Stimulated activated naive CD8-positive, alpha-beta T cell treated with anti-CD3 and anti-CD28 coated beads, Interleukin-15, Interleukin-2, amounts not matched to agents 100 ng/mL and 50 ng/mL, for 24 hours (primary cell): ENCODE data around the gene PHF14.
A peak's percentile ranks its signal among the peaks of the same experiment; 100 is the strongest.

Experiments
- H3K27ac Mint-ChIP-seq: one replicate; pipeline ENCODE4 v1.8.0; 2021; ENCODE audit warnings: mild to moderate bottlenecking, mixed read lengths
- H3K27me3 Mint-ChIP-seq: one replicate; pipeline ENCODE4 v1.8.0; 2021; ENCODE audit warnings: mixed read lengths
- H3K36me3 Mint-ChIP-seq: one replicate; pipeline ENCODE4 v1.8.0; 2021; ENCODE audit warnings: low read depth, mixed read lengths
- H3K4me1 Mint-ChIP-seq: one replicate; pipeline ENCODE4 v1.8.0; 2021; ENCODE audit warnings: low read depth, mixed read lengths
- H3K4me3 Mint-ChIP-seq: one replicate; pipeline ENCODE4 v1.8.0; 2021; ENCODE audit warnings: mild to moderate bottlenecking, mixed read lengths
- H3K9me3 Mint-ChIP-seq: one replicate; pipeline ENCODE4 v1.8.0; 2021; ENCODE audit warnings: mixed read lengths

Gene PHF14

GRCh38 chr7:11188529-11189310, 215.0 kb downstream of the PHF14 start:
- Mint-ChIP-seq H3K27me3 (peaks cover 4% of the 10 kb centered on the region), H3K36me3 (no peaks in the 10 kb centered on the region), H3K4me3 (no peak overlapping the region), H3K9me3 (peaks cover 14% of the 10 kb centered on the region), H3K27ac (no peak overlapping the region), H3K4me1 (peaks cover 21% of the 10 kb centered on the region)

DNA sequence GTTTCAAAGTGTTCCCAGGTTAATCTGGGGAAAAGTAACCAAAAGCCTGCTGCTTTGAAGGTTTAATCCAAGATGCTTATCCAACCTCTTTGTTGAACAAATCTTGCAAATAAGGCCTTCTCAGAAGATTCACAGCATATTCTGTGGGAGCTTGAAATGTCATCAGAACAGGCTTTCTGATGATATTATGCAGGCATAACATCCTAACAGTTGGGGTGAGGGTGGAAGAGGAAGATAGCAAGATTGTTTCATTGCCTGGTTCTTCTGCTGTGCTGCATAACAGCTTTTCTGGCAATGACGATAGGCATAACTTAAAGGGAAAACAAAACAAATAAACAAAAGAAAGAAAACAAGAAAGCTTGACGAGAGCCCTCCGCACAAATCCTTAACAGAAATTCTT, 217.4 kb downstream of the PHF14 start:
- Mint-ChIP-seq H3K27ac (no peak overlapping the region), H3K4me3 (no peak overlapping the region), H3K27me3 (peaks cover 10% of the 10 kb centered on the region), H3K36me3 (no peaks in the 10 kb centered on the region), H3K9me3 (no peaks in the 10 kb centered on the region), H3K4me1 (peaks cover 22% of the 10 kb centered on the region)

- Mint-ChIP-seq H3K27me3 (peaks cover 10% of the 10 kb centered on the region), H3K36me3 (no peaks in the 10 kb centered on the region), H3K4me1 (peaks cover 22% of the 10 kb centered on the region), H3K4me3 (no peak overlapping the region), H3K9me3 (no peaks in the 10 kb centered on the region), H3K27ac (no peak overlapping the region)
Observed at GRCh38 chr7:11191574-11192220, 218.0 kb downstream of the PHF14 start.

DNA sequence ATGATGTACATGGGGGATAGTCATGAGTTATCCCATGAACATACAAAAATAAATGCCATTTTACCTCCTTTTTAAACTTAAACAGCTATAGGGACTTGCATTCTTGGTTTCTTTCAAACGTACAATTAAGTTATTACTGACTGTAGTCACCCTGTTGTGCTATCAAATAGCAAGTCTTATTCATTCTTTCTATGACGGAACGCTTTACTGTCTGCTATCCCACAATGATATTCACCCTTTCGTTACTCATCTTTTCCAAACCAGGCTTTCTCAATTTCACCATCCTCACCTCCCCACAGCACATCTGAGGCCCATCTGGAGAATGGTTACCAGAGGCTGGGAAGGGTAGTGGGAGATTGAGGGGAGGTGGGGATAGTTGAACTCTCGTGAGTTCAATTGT, 218.8 kb downstream of the PHF14 start:
- H3K27ac Mint-ChIP-seq = peak overlapping the region; percentile 64
- H3K4me3 Mint-ChIP-seq = peak overlapping the region; percentile 45
- H3K27me3 Mint-ChIP-seq = peaks cover 10% of the 10 kb centered on the region
- H3K9me3 Mint-ChIP-seq = no peaks in the 10 kb centered on the region
- peaks cover 22% of the 10 kb centered on the region for H3K4me1 Mint-ChIP-seq
- no peaks in the 10 kb centered on the region for H3K36me3 Mint-ChIP-seq

- Mint-ChIP-seq H3K4me3 (peak overlapping the region; percentile 45), H3K27ac (peak overlapping the region; percentile 64), H3K4me1 (peaks cover 22% of the 10 kb centered on the region), H3K27me3 (peaks cover 10% of the 10 kb centered on the region), H3K9me3 (no peaks in the 10 kb centered on the region), H3K36me3 (no peaks in the 10 kb centered on the region)
Observed at GRCh38 chr7:11193131-11193867, 219.6 kb downstream of the PHF14 start.

DNA sequence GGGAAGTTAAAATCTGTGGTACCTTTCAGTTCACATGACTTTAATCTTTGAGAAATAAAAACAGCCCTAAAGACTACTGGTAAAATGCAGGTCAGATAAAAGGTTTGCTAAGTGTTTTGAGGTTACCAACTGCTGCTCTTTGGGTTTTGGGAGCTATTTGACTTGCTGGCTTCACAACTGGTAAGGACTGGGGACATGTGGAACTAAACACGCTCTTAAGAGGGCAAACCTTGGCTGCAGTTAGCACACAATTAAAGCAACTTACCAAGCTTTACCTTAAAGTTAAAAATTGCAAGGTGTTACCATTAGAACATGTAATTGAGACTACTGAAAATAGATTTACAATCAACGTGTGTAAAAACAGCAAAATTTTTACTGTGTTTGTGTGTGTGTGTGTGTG, 220.2 kb downstream of the PHF14 start:
- Mint-ChIP-seq H3K4me3 (no peak overlapping the region), H3K4me1 (peaks cover 22% of the 10 kb centered on the region), H3K27ac (no peak overlapping the region), H3K9me3 (no peaks in the 10 kb centered on the region), H3K27me3 (peaks cover 10% of the 10 kb centered on the region), H3K36me3 (no peaks in the 10 kb centered on the region)

DNA sequence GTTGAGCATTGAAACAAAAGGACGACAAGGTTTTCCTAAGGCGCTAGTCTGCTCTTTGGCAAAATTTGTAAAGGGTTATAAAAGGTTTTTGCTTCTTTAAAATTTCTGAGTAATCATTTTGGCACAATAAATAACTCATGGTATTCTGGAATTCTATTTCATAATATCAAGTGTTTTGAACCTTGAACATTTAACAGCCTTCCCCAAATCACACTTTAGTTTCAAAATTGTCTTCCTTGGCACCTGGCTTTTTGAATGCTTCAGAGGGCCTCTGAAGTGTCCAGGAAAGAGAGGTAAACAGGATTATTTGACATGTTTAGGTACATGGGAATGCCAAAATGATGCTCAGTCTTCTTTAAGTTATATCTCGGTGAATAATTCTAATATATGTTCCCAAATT, 220.8 kb downstream of the PHF14 start:
- Mint-ChIP-seq H3K36me3 (no peaks in the 10 kb centered on the region), H3K27ac (no peak overlapping the region), H3K4me1 (peaks cover 22% of the 10 kb centered on the region), H3K4me3 (no peak overlapping the region), H3K27me3 (peaks cover 10% of the 10 kb centered on the region), H3K9me3 (no peaks in the 10 kb centered on the region)

GRCh38 chr7:11195502-11195901, 221.8 kb downstream of the PHF14 start:
- H3K4me1 Mint-ChIP-seq = peaks cover 22% of the 10 kb centered on the region
- no peaks in the 10 kb centered on the region for H3K9me3 Mint-ChIP-seq
- H3K4me3 Mint-ChIP-seq = no peak overlapping the region
- H3K27ac Mint-ChIP-seq = no peak overlapping the region
- no peaks in the 10 kb centered on the region for H3K36me3 Mint-ChIP-seq
- peaks cover 10% of the 10 kb centered on the region for H3K27me3 Mint-ChIP-seq

- Mint-ChIP-seq H3K4me3 (no peak overlapping the region), H3K27ac (no peak overlapping the region), H3K27me3 (peaks cover 10% of the 10 kb centered on the region), H3K4me1 (peaks cover 22% of the 10 kb centered on the region), H3K36me3 (no peaks in the 10 kb centered on the region), H3K9me3 (no peaks in the 10 kb centered on the region)
Observed at GRCh38 chr7:11196143-11196542, 222.5 kb downstream of the PHF14 start.

DNA sequence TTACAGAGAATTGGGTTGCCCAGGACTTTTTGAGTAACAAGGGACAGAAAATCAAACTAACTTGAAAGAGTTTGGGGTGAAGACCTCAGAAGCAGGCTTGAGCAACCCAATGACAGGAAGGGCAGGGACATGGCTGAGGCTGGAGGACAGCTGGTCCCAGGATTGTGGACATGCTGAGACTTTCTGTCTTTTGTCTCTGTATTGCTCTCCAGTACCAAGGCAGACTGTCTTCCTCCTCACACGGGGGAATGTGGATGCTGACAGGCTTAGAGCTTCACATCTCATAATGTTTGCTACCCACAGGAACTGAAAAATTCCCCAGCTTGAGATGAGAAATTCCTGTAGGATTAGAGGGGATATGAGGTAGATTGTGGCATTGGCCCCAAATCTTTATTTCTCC, 229.6 kb downstream of the PHF14 start:
- Mint-ChIP-seq H3K9me3 (no peaks in the 10 kb centered on the region), H3K27ac (no peak overlapping the region), H3K4me1 (no peaks in the 10 kb centered on the region), H3K27me3 (no peaks in the 10 kb centered on the region), H3K36me3 (no peaks in the 10 kb centered on the region), H3K4me3 (no peak overlapping the region)

DNA sequence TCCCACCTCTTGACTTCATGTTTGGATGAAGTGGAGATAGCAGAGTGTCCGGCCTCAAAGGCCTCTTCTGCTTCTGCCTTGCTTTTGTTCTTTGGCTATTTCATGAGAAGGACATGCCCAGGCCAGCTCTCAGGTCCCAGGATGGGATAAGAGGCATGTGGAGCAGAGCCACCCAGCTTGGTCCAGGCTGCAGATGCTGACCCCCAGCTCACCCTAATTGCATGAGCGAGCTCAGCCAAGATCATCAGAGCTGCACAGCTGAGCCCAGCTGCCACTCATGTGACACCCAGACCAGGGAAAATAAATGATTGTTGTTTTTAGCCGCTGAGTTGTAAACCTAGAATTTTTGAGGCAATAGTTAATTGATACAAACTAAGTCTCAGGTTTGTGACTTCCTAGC, 230.0 kb downstream of the PHF14 start:
- Mint-ChIP-seq H3K9me3 (no peaks in the 10 kb centered on the region), H3K27me3 (no peaks in the 10 kb centered on the region), H3K27ac (no peak overlapping the region), H3K36me3 (no peaks in the 10 kb centered on the region), H3K4me3 (no peak overlapping the region), H3K4me1 (no peaks in the 10 kb centered on the region)

DNA sequence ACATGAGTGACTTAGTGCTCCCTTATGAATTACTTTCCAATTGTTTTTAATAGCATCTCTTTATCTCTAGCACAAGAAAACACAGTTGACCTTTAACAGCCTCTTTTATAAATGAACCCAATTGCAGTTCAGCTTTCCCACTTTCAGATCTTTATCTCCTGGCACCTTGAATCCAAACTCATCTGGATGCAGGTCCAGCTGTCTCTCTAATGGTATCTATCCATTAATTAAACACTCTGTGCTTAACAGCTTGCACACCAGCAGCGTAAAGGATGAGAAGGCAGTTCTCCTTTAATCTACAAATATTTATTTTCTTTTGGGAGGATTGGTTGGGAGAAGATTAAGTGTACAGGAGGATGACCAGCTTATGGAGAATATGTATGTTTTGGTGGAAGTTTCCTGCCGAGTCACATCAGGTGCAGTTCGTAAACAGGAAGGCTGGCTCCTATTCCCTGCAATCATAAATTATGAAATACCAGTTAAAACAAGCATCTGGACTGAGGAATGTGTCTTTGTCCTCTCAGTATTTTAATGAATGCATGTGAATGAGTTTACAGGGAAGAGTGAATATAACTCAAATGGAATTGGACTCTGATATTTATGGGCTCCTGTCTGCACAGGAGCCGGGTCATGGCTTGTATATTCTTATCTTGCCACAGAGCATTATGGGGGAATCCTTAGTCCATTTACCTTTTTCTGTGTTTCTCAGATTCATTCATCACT, 232.7 kb downstream of the PHF14 start:
- Mint-ChIP-seq H3K4me3 (no peak overlapping the region), H3K4me1 (no peaks in the 10 kb centered on the region), H3K27me3 (no peaks in the 10 kb centered on the region), H3K36me3 (no peaks in the 10 kb centered on the region), H3K9me3 (no peaks in the 10 kb centered on the region), H3K27ac (no peak overlapping the region)

DNA sequence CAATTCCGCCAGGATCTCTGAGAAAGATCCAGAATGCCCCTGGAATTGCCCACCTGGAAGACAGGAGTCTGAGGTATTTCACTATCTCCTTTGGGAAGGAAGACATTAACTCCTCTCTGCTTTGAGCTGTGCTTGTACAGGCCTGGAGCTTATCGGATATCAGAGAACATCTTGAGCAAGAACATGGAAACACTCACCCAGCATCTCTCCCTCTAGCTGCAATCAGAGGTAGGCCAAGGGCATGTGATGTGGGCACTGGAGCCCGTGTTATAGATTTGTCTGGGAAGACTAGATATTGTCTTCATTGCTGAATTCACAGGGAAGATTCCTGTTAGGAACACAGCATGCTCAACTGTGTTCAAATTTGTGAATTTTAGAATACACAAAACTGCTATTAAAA, 233.9 kb downstream of the PHF14 start:
- Mint-ChIP-seq H3K27me3 (no peaks in the 10 kb centered on the region), H3K4me1 (no peaks in the 10 kb centered on the region), H3K36me3 (no peaks in the 10 kb centered on the region), H3K4me3 (no peak overlapping the region), H3K27ac (no peak overlapping the region), H3K9me3 (no peaks in the 10 kb centered on the region)

DNA sequence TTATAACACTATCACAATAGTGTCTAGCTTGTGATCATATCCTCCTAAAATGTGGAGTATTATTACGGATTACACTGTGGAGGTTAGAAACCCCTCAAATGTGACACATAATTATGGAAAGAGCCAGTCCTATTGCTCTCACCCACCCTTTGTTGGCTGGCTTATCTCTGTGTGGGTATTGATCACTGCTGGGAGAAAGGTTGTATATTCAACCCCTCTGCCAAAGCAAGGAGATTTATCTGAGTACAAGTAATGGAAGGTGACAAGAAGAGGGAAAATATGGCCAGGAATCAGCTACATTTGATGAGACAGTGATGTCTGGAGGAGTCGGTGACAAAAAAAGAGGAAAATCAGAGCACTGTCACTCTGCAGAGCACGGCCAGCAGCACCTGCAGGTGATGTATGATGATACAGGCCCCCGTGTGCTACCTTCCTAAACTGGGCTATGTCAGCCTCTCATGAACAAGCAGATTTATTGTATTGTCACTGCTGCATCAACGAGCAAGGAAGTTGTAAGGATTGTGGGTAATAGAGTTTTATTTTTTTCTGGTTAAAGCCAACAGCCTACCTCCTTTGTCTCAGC, 235.3 kb downstream of the PHF14 start:
- no peaks in the 10 kb centered on the region for H3K4me1 Mint-ChIP-seq
- H3K27ac Mint-ChIP-seq = no peak overlapping the region
- H3K27me3 Mint-ChIP-seq = no peaks in the 10 kb centered on the region
- H3K9me3 Mint-ChIP-seq = no peaks in the 10 kb centered on the region
- no peaks in the 10 kb centered on the region for H3K36me3 Mint-ChIP-seq
- no peak overlapping the region for H3K4me3 Mint-ChIP-seq
